Activated CD8-positive, alpha-beta T cell treated with anti-CD3 and anti-CD28 coated beads for 36 hours (primary cell): ENCODE data around the gene C6orf132. TPM values are rescaled to one million over a fixed set of nuclear protein-coding genes. Genes with fewer than 3 reads are reported as not detected.
A peak's percentile ranks its signal among the peaks of the same experiment; 100 is the strongest.
"Not testable (repeated sequence)": the region's sequence is repeated elsewhere in the genome, so short reads cannot be mapped to it uniquely, and the experiment has no call there.

Experiments used
- ATAC-seq: fragments of 200-7000 bp; cut with Tn5 transposase; one replicate; pipeline ENCODE4 v1.10.0; 2021; ENCODE audit warnings: mild to moderate bottlenecking, moderate library complexity
- CTCF ChIA-PET: fragments of 350-600 bp; sonication (Branson Sonifier 250); formaldehyde crosslinking; loops from one replicate; lab custom pipeline; 2021; ENCODE audit warnings: antibody characterized with exemption; lab: Charles Lee
- POLR2A ChIA-PET: fragments of 350-600 bp; sonication (Branson Sonifier 250); formaldehyde crosslinking; loops from one replicate; lab custom pipeline; 2021; ENCODE audit warnings: antibody characterized with exemption; lab: Charles Lee
- DNase-seq: peaks from one replicate; pipeline ENCODE4 v3.0.0-alpha.2; 2020
- H3K27ac Mint-ChIP-seq: one replicate; pipeline ENCODE4 v1.8.0; 2021; ENCODE audit warnings: mild to moderate bottlenecking, mixed read lengths
- H3K27me3 Mint-ChIP-seq: one replicate; pipeline ENCODE4 v1.8.0; 2021; ENCODE audit warnings: mixed read lengths
- H3K36me3 Mint-ChIP-seq: one replicate; pipeline ENCODE4 v1.8.0; 2021; ENCODE audit warnings: low read depth, mixed read lengths
- H3K4me1 Mint-ChIP-seq: one replicate; pipeline ENCODE4 v1.8.0; 2021; ENCODE audit warnings: low read depth, mixed read lengths
- H3K4me3 Mint-ChIP-seq: one replicate; pipeline ENCODE4 v1.8.0; 2021; ENCODE audit warnings: mild to moderate bottlenecking, moderate library complexity, mixed read lengths
- H3K9me3 Mint-ChIP-seq: one replicate; pipeline ENCODE4 v1.8.0; 2021; ENCODE audit warnings: mixed read lengths
- intact Hi-C: fragments of 100-400 bp; cut with micrococcal nuclease; formaldehyde crosslinking; loops from one replicate; pipeline ENCODE4 v1.10.0; 2022
- total RNA-seq, 2 experiments: library from RNA; stranded (reverse); gene quantifications; one replicate each; pipeline ENCODE4 v1.2.3, GENCODE V29; 2021
- TF ChIP-seq, protein P1 (sequence below): fragments of 200-600 bp; IDR thresholded peaks from one replicate; pipeline ENCODE4 v1.8.0; 2022; ENCODE audit warnings: antibody characterized with exemption, mild to moderate bottlenecking

The C6orf132 gene
- total RNA-seq, 2 experiments from 2014 or later, result 0.13 to 0.18 TPM

DNA sequence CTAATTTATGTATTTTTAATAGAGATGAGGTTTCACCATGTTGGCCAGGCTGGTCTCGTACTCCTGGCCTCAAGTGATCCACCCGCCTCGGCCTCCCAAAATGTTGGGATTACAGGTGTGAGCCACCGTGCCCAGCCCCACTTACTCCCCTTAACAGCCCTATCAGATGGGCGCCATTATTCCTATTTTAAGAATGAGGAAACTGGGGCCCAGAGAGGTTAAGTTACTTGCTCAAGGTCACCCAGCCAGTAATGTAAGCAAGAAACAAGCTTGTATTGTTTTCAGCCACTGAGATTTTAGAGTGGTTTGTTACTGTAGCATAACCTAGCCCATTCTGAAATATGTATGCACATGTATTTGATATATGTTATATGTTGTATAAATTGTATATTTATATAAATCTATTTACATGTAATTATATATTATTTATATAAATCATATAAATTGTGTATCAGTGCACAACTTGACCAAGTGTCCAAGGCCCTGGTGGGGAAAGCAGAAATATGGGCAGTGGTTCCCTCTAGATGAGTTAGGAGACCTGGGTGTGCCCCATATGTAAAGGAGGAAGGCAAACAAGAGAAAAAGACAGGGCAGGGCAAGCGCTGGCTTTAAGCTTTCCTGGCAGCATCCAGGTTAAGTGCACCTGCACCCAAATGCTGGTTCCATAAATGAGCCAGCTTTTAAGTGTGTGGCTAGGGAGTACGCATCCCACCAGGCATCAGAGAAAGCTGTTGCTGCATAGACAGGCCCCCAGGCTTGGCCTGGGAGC, 29.6 kb upstream of the C6orf132 start:
- Mint-ChIP-seq H3K36me3 (no peaks in the 10 kb centered on the region), H3K27me3 (no peaks in the 10 kb centered on the region), H3K27ac (no peak overlapping the region), H3K4me3 (no peak overlapping the region), H3K9me3 (no peaks in the 10 kb centered on the region), H3K4me1 (no peaks in the 10 kb centered on the region)
- ATAC-seq (no peak), DNase-seq (no peak)
- intact Hi-C loops, result no loop called here
- CTCF ChIA-PET, result interaction anchor here (1.1 kb wide), 1 partner anchor 68 kb away, joined by 4 read pairs; no protein-coding TSS in a partner anchor
- TF ChIP-seq, protein P1, sequence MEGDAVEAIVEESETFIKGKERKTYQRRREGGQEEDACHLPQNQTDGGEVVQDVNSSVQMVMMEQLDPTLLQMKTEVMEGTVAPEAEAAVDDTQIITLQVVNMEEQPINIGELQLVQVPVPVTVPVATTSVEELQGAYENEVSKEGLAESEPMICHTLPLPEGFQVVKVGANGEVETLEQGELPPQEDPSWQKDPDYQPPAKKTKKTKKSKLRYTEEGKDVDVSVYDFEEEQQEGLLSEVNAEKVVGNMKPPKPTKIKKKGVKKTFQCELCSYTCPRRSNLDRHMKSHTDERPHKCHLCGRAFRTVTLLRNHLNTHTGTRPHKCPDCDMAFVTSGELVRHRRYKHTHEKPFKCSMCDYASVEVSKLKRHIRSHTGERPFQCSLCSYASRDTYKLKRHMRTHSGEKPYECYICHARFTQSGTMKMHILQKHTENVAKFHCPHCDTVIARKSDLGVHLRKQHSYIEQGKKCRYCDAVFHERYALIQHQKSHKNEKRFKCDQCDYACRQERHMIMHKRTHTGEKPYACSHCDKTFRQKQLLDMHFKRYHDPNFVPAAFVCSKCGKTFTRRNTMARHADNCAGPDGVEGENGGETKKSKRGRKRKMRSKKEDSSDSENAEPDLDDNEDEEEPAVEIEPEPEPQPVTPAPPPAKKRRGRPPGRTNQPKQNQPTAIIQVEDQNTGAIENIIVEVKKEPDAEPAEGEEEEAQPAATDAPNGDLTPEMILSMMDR, result no peak
- POLR2A ChIA-PET, result no interaction called here

GRCh38 chr6:42169780-42170179, 27.4 kb upstream of the C6orf132 start:
- CTCF ChIA-PET, result interaction anchor here (0.7 to 4.9 kb wide), 3 partner anchors 66 to 388 kb away, joined by 3 to 38 read pairs (median 3); no protein-coding TSS in a partner anchor
- H3K4me1 Mint-ChIP-seq, ATAC-seq, H3K9me3 Mint-ChIP-seq, intact Hi-C loops, POLR2A ChIA-PET, H3K27me3 Mint-ChIP-seq, H3K4me3 Mint-ChIP-seq, H3K27ac Mint-ChIP-seq, H3K36me3 Mint-ChIP-seq, DNase-seq: not testable (repeated sequence)

DNA sequence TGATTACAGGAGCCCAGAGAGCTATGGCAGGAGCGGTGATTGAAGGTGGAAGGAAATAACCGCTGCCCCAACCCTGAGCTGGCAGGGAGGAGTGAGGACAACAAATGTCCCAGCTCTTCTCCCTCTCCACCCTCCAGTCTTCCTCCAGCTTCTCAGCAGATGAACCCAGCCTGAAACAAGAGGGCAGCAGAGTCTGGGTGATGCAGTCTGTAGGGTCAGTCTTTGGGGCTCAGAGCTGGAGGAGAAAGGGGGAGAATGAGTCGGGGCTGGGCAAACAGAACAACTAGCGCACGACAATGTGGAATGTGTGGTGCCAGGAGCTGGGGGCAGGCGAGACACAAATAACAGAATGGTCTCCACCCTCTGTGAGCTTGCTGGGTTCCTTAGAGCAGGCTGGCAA, 26.2 kb upstream of the C6orf132 start:
- intact Hi-C loops, result no loop called here
- ATAC-seq, result no peak
- no peaks in the 10 kb centered on the region for H3K36me3 Mint-ChIP-seq
- no peaks in the 10 kb centered on the region for H3K4me1 Mint-ChIP-seq
- ChIA-PET CTCF (interaction anchor here (0.9 to 4.9 kb wide), 7 partner anchors 17 to 379 kb away, joined by 3 to 38 read pairs (median 3); partner anchors contain the start of gene GUCA1B), POLR2A (no interaction called here)
- H3K4me3 Mint-ChIP-seq, result no peak overlapping the region
- no peak for DNase-seq
- no peaks in the 10 kb centered on the region for H3K27me3 Mint-ChIP-seq
- no peaks in the 10 kb centered on the region for H3K9me3 Mint-ChIP-seq
- H3K27ac Mint-ChIP-seq, result no peak overlapping the region
- TF ChIP-seq, protein P1, result no peak

GRCh38 chr6:42166444-42167141, 24.2 kb upstream of the C6orf132 start:
- H3K36me3 Mint-ChIP-seq, result no peaks in the 10 kb centered on the region
- TF ChIP-seq, protein P1, result peak; percentile 94
- no peak overlapping the region for H3K4me3 Mint-ChIP-seq
- ChIA-PET CTCF (interaction anchor here (0.6 to 4.9 kb wide), 5 partner anchors 19 to 325 kb away, joined by 4 to 38 read pairs (median 4); no protein-coding TSS in a partner anchor), POLR2A (no interaction called here)
- peak; percentile 89 for DNase-seq
- no peaks in the 10 kb centered on the region for H3K27me3 Mint-ChIP-seq
- intact Hi-C loops, result loop anchor here (1.0 kb wide), 1 partner anchor 91 kb away; no protein-coding TSS in a partner anchor
- no peaks in the 10 kb centered on the region for H3K4me1 Mint-ChIP-seq
- H3K9me3 Mint-ChIP-seq, result no peaks in the 10 kb centered on the region
- ATAC-seq, result peak; percentile 98
- no peak overlapping the region for H3K27ac Mint-ChIP-seq

DNA sequence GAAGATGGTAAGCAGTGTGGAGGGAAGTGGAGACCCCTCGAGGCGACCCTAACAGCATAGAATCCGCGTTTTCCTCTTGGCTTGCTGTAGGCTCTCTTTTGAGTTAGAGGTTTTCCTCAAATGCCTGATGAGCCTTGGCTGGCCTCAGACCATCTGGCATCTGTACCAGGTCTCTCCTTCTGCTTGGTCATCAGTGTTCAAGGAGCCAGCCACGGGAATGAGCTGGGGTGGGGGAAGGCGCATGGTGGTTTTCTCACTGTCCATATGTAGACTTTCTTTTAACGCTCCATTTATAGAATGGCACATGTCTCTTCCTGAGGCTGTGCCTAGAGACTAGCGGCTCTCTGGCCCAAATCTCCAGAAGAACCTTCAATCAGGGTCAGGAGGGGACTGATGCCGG, 22.6 kb upstream of the C6orf132 start:
- H3K36me3 Mint-ChIP-seq, result no peaks in the 10 kb centered on the region
- intact Hi-C loops, result no loop called here
- ChIA-PET CTCF (interaction anchor here (0.8 to 4.9 kb wide), 10 partner anchors 9 to 383 kb away, joined by 3 to 31 read pairs (median 4); no protein-coding TSS in a partner anchor), POLR2A (interaction anchor here (1.4 kb wide), 1 partner anchor 14 kb away, joined by 5 read pairs; no protein-coding TSS in a partner anchor)
- H3K27ac Mint-ChIP-seq, result no peak overlapping the region
- DNase-seq, result no peak
- no peaks in the 10 kb centered on the region for H3K4me1 Mint-ChIP-seq
- H3K27me3 Mint-ChIP-seq, result peaks cover 1% of the 10 kb centered on the region
- H3K9me3 Mint-ChIP-seq, result no peaks in the 10 kb centered on the region
- ATAC-seq, result no peak
- no peak overlapping the region for H3K4me3 Mint-ChIP-seq
- TF ChIP-seq, protein P1, result no peak
